HG03097 (cell line): ENCODE data around the gene G6PC3.
A peak's percentile ranks its signal among the peaks of the same experiment; 100 is the strongest.
"Not testable (repeated sequence)": the region's sequence is repeated elsewhere in the genome, so short reads cannot be mapped to it uniquely, and the experiment has no call there.

Experiments used
- ATAC-seq: cut with Tn5 transposase; IDR thresholded peaks from one replicate; pipeline ENCODE4 v1.9.1; 2021; ENCODE audit not compliant: unreplicated experiment, low FRiP score

The G6PC3 gene

GRCh38 chr17:44070455-44071197 lies at the start of gene G6PC3:
Gene G6PC3, plus strand, starts transcription at chr17:44070735. Its CDS starts 231 bp downstream, at chr17:44070966.
- peak; percentile 66 for ATAC-seq

GRCh38 chr17:44021227-44021626 lies 49.3 kb upstream of the G6PC3 start:
- ATAC-seq, result not testable (repeated sequence)

- ATAC-seq, result no peak
These were observed 48.3 kb upstream of the G6PC3 start for GRCh38 chr17:44022246-44022645.

- no peak for ATAC-seq
These were observed 46.8 kb upstream of the G6PC3 start for GRCh38 chr17:44023545-44024270.

- no peak for ATAC-seq
These were observed 46.3 kb upstream of the G6PC3 start for GRCh38 chr17:44024271-44024663.

- ATAC-seq, result no peak
These were observed 45.7 kb upstream of the G6PC3 start for GRCh38 chr17:44024853-44025252.

- ATAC-seq, result no peak
These were observed 40.8 kb upstream of the G6PC3 start for GRCh38 chr17:44029736-44030135.

- ATAC-seq, result no peak
These were observed 40.1 kb upstream of the G6PC3 start for GRCh38 chr17:44030482-44030881.

- ATAC-seq, result no peak
These were observed 36.6 kb upstream of the G6PC3 start for GRCh38 chr17:44033861-44034408.

- not testable (repeated sequence) for ATAC-seq
These were observed 35.8 kb upstream of the G6PC3 start for GRCh38 chr17:44034688-44035087.

GRCh38 chr17:44037471-44037870 lies 33.1 kb upstream of the G6PC3 start:
- ATAC-seq, result no peak

GRCh38 chr17:44038604-44039011 lies 31.9 kb upstream of the G6PC3 start:
- ATAC-seq, result no peak

GRCh38 chr17:44039829-44040635 lies 30.5 kb upstream of the G6PC3 start:
- ATAC-seq, result no peak

- ATAC-seq, result no peak
These were observed 27.3 kb upstream of the G6PC3 start for GRCh38 chr17:44043272-44043696.

GRCh38 chr17:44044071-44044470 lies 26.5 kb upstream of the G6PC3 start:
- no peak for ATAC-seq

GRCh38 chr17:44045486-44045885 lies 25.0 kb upstream of the G6PC3 start:
- ATAC-seq, result no peak

GRCh38 chr17:44046893-44047292 lies 23.6 kb upstream of the G6PC3 start:
- ATAC-seq, result not testable (repeated sequence)

GRCh38 chr17:44049294-44050060 lies 21.1 kb upstream of the G6PC3 start:
- no peak for ATAC-seq

- ATAC-seq, result no peak
These were observed 17.2 kb upstream of the G6PC3 start for GRCh38 chr17:44053125-44053872.
